Muscle of leg (tissue), 11 donors: ENCODE results near the gene MAD1L1. TPM values are rescaled to one million over a fixed set of nuclear protein-coding genes. Genes with fewer than 3 reads are reported as not detected.

Experiments
- DNase-seq: peaks from one replicate; pipeline ENCODE4 v3.0.0; 2013
- H3K27ac ChIP-seq: one replicate; pipeline ENCODE4 v1.5.1; 2013; ENCODE audit warnings: mild to moderate bottlenecking, low read length, control low read depth
- H3K27me3 ChIP-seq: one replicate; pipeline ENCODE4 v1.6.1; 2013; ENCODE audit warnings: low read length; ENCODE audit not compliant: control insufficient read depth, insufficient read depth
- H3K36me3 ChIP-seq: one replicate; pipeline ENCODE4 v1.6.1; 2013; ENCODE audit warnings: low read length; ENCODE audit not compliant: control insufficient read depth, insufficient read depth
- H3K4me1 ChIP-seq: one replicate; pipeline ENCODE4 v1.6.1; 2013; ENCODE audit warnings: low read length; ENCODE audit not compliant: control insufficient read depth, insufficient read depth
- H3K4me3 ChIP-seq: one replicate; pipeline ENCODE4 v1.5.1; 2013; ENCODE audit warnings: low read length, control low read depth
- H3K9me3 ChIP-seq: replicated peaks from 2 replicates; pipeline ENCODE4 v1.6.1; 2013; ENCODE audit warnings: low read depth, low read length; ENCODE audit not compliant: control insufficient read depth
- WGBS: methylation state at CpG from one replicate; pipeline ENCODE4 v1.1.5; 2013; ENCODE audit warnings: missing lambda C conversion rate; ENCODE audit not compliant: insufficient coverage; 5-methylcytosine and 5-hydroxymethylcytosine counted together
- polyA plus RNA-seq, 8 donors: library from polyadenylated mRNA; unstranded; fragments of 120-200 nt; gene quantifications; one replicate each; pipeline versions ENCODE4 v1.2.1 to v1.2.3, GENCODE V29; 2013; ENCODE audit warnings: inconsistent platforms in 1 of 8, low replicate concordance in 1 of 8; ENCODE audit not compliant: insufficient read length in 8 of 8, insufficient read depth in 1 of 8
- total RNA-seq: library from RNA; stranded (reverse); fragments of 120-200 nt; gene quantifications from one replicate; pipeline ENCODE4 v1.2.4, GENCODE V29; 2013

MAD1L1 gene
- total and polyA plus RNA-seq, 9 donors, result 19.1 to 38.7 (median 21.8) TPM

DNA sequence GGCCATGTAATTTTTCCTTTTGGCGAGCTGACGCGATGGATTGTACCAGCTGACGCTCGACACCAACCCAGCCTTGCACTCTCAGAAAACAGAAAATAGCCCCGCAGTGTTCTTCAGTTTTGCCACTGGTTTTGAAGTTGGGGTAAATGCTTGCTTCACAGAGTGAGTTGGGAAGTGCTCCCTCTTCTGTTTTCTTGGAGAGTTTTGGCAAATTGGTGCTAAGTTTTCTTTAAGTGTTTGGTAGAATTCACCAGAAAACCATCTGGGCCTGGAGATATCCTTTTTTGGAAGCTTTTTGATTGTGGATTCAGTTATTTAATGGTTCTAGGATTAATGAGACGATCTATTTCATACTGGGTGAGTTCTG, 309.9 kb downstream of the MAD1L1 start:
- no peaks in the 10 kb centered on the region for H3K27me3 ChIP-seq
- no peaks in the 10 kb centered on the region for H3K9me3 ChIP-seq
- no peak overlapping the region for H3K27ac ChIP-seq
- H3K4me3 ChIP-seq, result no peak overlapping the region
- 93% methylated on average over 4 of the region's 7 CpGs for WGBS
- no peak for DNase-seq
- peaks cover 21% of the 10 kb centered on the region for H3K4me1 ChIP-seq
- no peaks in the 10 kb centered on the region for H3K36me3 ChIP-seq

DNA sequence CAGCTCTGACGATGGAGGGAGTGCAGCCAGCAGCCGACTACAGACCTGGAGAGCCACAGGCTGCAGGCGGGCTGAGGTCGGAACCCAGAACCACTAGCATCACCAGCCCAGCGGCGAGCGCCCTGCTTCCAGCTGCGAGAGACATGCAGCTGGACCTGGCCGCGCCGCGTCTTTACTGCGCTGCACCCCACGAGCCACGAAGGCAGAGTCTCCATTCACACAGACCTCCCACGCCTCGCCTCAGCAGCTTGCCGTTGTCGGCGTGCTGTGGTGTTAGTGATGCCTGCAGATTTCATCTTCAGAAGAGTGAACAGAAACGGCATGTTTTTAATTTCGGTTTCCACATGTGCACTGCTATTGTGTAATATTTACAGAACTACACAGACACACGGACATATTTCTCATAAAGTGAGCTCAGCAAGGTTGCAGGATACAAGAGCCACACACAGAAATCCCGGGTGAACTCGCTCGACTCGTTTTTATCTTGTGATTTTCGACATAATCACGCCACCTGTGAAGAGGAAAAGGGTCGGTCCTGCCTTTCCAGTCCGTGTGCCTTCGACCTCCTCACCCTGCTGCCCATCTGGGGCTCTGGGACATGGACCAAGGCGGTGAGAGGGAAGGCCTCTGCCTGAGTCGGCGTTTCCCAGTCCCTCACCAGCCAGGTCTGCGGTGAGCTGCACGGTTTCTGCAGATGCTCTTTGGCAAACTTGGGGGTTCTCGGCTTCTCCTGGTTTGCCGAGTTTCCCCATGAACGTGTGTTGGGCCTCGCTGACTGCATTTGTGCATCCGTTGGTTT, 310.5 kb downstream of the MAD1L1 start:
- DNase-seq, result peak; percentile 54
- Histone ChIP-seq H3K9me3 (no peaks in the 10 kb centered on the region), H3K4me3 (no peak overlapping the region), H3K36me3 (no peaks in the 10 kb centered on the region), H3K4me1 (peaks cover 25% of the 10 kb centered on the region), H3K27ac (no peak overlapping the region), H3K27me3 (peaks cover 2% of the 10 kb centered on the region)
- WGBS, result 71% methylated on average over 35 of the region's 42 CpGs

DNA sequence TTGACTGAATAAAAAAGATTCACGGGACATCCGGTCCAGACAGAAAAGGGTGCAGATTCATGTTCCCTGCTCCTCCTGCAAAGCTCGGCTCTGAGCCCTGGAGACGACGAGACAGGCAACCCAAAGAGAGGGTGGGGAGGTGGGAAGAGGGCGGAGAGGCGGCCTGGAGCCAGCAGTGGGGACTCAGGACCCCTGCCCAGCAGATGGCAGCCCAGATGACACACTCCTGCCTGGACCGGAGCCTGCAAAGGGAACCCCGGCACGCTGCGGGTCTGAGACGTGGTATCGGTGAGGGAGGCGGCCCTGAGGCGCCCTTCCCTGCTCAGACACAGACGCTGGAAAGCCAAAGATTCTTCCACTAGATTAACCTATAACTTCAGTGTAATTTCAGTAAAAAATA, 311.9 kb downstream of the MAD1L1 start:
- Histone ChIP-seq H3K4me1 (peaks cover 25% of the 10 kb centered on the region), H3K4me3 (no peak overlapping the region), H3K36me3 (no peaks in the 10 kb centered on the region), H3K9me3 (no peaks in the 10 kb centered on the region), H3K27ac (no peak overlapping the region), H3K27me3 (peaks cover 2% of the 10 kb centered on the region)
- WGBS, result 38% methylated on average over 15 of the region's 16 CpGs
- DNase-seq, result no peak

DNA sequence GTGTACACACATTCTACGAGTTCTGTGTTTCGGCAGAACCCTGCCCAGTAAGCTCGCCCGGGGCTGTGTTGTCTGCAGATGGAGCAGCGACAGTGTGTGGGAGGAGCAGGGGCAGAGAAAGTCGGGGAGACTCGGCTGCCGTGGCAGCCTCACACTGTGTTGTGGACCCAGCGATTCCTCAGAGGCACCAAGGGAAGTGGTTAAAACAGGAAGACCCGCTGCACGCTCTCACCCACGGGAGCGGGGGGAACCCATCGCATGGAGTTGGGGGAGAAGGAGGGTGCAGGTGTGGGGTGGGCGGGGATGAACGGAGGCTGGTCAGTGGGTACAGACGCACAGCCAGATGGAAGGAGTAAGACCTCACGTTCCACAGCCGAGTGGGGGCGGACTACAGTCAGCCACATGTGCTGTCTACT, 312.5 kb downstream of the MAD1L1 start:
- H3K4me3 ChIP-seq, result no peak overlapping the region
- 41% methylated on average over 12 of the region's 20 CpGs for whole genome bisulfite sequencing
- no peaks in the 10 kb centered on the region for H3K9me3 ChIP-seq
- peaks cover 25% of the 10 kb centered on the region for H3K4me1 ChIP-seq
- H3K36me3 ChIP-seq, result no peaks in the 10 kb centered on the region
- no peak overlapping the region for H3K27ac ChIP-seq
- DNase-seq, result no peak
- H3K27me3 ChIP-seq, result peaks cover 2% of the 10 kb centered on the region

DNA sequence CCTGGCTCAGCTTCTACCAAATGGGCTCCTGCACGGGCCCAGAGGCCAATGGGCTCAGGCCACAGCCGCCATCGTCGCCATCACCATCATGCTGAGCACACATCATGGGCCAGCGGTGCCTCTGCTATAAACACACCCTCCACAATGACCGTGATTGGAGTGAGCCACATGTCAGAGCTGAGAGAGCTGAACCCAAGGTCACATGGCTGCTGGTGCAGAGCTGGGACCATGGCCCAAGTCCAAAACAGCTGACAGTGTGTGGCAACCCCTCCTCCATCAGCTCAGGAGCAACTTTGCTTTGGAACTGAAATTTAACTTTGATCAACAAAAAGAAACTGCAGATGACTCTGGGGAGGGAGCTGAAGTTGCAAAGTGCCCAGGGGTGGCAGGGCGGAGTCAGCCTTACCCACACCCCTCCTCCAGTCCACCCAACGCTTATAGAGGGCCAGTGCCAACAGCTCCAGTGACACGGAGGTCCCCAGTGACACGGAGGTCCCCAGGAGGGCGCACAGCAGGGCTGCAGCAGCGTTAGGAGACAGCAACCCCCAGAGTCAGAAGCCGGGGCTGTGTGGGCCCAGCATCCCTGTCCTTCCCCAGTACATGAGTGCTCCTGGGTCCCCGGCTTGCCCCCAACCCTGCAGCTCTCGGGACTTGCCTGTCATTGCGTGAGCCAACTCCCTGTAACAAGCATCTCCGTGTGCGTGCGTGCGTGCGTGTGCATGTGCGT, 313.0 kb downstream of the MAD1L1 start:
- DNase-seq, result peak; percentile 72
- H3K36me3 ChIP-seq, result no peaks in the 10 kb centered on the region
- no peak overlapping the region for H3K4me3 ChIP-seq
- peaks cover 25% of the 10 kb centered on the region for H3K4me1 ChIP-seq
- H3K27me3 ChIP-seq, result peaks cover 2% of the 10 kb centered on the region
- WGBS, result 75% methylated on average over 16 of the region's 22 CpGs
- H3K27ac ChIP-seq, result no peak overlapping the region
- H3K9me3 ChIP-seq, result no peaks in the 10 kb centered on the region

DNA sequence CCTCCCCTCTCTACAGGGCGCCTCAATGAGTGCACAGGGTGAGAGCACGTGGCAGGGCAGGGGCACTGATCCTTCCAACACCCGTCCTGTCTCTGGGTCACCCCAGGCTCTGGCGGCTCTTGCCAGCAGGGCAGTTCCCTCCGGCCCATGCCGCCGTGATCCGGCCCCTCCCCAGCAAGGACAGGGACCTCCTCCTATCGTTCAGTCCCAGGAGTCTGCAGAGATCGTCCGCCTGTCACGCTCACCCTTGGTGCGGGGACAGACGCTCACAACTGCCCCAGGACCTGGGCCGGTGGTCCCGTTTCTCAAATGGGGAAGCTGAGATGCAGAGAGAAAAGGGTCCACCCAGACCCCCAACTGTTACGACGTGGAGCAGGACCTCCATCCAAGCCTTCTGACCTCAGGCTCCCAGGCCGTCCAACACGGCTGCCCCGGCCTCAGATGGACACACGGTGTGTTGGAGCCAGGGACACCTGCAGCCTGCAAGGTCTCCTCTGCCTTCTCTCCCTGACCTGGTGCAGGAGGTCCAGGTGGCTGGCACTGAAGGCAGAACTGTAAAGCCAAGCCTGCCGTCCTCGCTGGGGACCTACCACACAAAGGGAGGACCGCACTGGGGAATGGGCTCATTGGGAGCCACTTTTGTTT, 313.7 kb downstream of the MAD1L1 start:
- WGBS, result 88% methylated on average over 19 of the region's 25 CpGs
- Histone ChIP-seq H3K9me3 (no peaks in the 10 kb centered on the region), H3K4me3 (no peak overlapping the region), H3K4me1 (peaks cover 30% of the 10 kb centered on the region), H3K36me3 (no peaks in the 10 kb centered on the region), H3K27me3 (peaks cover 2% of the 10 kb centered on the region), H3K27ac (no peak overlapping the region)
- DNase-seq, result no peak

DNA sequence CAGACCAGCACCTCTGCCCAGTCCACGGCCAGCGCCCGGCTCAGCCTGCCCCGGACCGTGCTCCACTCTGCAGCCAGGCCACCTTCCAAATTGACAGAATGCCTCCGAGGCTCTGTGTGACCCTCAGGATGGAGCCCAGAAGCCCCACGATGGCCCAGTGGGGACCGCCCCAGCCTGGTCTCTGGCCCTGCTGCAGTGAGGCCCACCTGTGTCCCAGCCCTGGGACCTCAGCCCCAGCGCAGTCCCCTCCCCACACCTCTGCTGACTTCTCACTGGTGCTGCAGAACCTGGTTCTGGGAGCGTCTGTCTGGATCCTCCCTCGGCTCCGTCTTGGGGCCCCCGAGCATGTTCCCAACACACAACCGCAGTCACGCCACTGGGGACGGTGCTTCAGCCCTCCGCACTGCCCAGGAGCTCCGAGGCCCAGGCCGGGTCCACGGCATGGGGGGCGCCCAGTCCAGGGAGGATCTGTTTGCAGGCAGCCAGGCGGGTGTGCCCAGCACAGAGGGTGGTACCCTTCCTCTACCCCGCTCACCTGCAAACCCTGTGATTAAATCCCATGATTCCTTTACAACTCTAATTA, 314.6 kb downstream of the MAD1L1 start:
- Histone ChIP-seq H3K9me3 (no peaks in the 10 kb centered on the region), H3K4me1 (peaks cover 39% of the 10 kb centered on the region), H3K36me3 (no peaks in the 10 kb centered on the region), H3K4me3 (no peak overlapping the region), H3K27me3 (peaks cover 2% of the 10 kb centered on the region), H3K27ac (no peak overlapping the region)
- 89% methylated on average over 20 of the region's 23 CpGs for WGBS
- no peak for DNase-seq

DNA sequence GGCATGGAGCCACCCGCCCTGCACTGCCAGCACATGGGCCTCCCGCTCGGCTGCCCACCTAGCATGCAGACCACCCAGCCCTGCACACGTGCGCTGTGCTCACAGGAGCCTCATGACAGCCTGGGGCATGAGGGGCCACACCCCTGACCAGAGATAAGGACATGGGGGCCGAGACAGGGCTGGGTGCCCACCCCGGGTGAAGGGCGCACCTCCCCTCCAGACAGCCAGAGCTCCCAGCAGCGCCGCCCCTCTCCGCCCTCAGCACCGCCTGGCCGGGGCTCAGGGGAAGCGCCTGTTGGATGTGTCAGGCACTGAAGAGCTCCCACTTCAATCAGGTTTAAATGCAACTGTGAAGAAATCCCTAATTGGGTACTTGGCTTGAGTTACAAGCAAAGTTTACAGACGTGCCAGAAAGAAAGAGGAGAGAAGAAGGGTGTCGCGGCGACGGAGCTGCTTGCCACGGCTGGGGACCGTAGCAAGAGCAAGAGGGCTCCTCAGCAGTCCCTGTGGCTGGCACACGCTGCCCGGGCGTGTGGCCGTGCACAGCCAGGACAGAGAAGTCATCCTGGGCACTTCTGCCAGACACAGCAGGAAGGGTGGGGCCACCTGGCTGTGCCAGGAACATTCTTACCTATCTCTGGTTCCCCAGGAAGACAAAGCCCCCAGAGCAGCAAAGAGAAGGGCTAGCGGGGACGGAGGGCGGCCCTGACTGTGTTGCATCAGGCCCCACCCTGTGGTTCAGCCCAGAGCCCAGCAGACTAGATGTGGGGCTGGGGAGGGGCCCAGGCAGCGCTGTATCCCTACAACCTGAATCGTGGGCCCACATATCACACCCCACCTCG, 315.3 kb downstream of the MAD1L1 start:
- H3K9me3 ChIP-seq, result no peaks in the 10 kb centered on the region
- no peaks in the 10 kb centered on the region for H3K36me3 ChIP-seq
- no peak overlapping the region for H3K27ac ChIP-seq
- H3K4me3 ChIP-seq, result no peak overlapping the region
- peaks cover 2% of the 10 kb centered on the region for H3K27me3 ChIP-seq
- 68% methylated on average over 21 of the region's 31 CpGs for WGBS
- peaks cover 45% of the 10 kb centered on the region for H3K4me1 ChIP-seq
- DNase-seq, result no peak

DNA sequence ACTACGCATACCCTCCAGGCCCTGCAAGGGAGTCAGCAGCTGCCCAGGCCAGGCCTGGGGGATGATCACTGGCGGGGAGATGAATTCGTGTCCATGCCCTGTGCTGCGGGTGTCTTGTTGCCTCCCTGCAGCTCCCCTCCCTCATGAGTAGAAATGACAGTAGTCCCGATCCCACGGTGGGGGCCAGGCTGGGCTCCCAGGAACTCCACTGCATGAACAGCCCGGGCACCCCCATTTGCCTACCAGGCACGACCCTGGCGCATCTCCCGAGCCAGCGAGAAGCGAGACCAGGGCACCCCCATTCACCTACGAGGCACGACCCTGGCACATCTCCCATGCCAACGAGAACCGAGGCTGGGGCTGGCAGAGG, 316.2 kb downstream of the MAD1L1 start:
- no peaks in the 10 kb centered on the region for H3K9me3 ChIP-seq
- no peak overlapping the region for H3K4me3 ChIP-seq
- no peak for DNase-seq
- WGBS, result 94% methylated on average over 12 of the region's 16 CpGs
- H3K27me3 ChIP-seq, result peaks cover 2% of the 10 kb centered on the region
- peaks cover 47% of the 10 kb centered on the region for H3K4me1 ChIP-seq
- H3K36me3 ChIP-seq, result no peaks in the 10 kb centered on the region
- H3K27ac ChIP-seq, result no peak overlapping the region
